Endodermal cell (in vitro differentiated cells): ENCODE measurements around the gene PDK4. TPM values are rescaled to one million over a fixed set of nuclear protein-coding genes. Genes with fewer than 3 reads are reported as not detected.

ENCODE experiments used
- DNase-seq: peaks from one replicate; pipeline ENCODE4 v3.0.0-alpha.2; 2017
- H3K27ac ChIP-seq: 2 replicates; pipeline ENCODE4 v1.5.1; 2013; ENCODE audit warnings: mild to moderate bottlenecking, low read depth, low read length, moderate library complexity
- H3K27me3 ChIP-seq: 2 replicates; pipeline ENCODE4 v1.6.1; 2013; ENCODE audit warnings: mild to moderate bottlenecking, low read length, moderate library complexity; ENCODE audit not compliant: insufficient read depth, control insufficient read depth, poor library complexity, severe bottlenecking
- H3K36me3 ChIP-seq: 2 replicates; pipeline ENCODE4 v1.7.0; 2013; ENCODE audit warnings: mild to moderate bottlenecking, low read length, moderate library complexity; ENCODE audit not compliant: control insufficient read depth, insufficient read depth
- H3K4me1 ChIP-seq: one replicate; pipeline ENCODE4 v1.7.0; 2013; ENCODE audit warnings: low read length; ENCODE audit not compliant: control insufficient read depth, insufficient read depth
- H3K4me3 ChIP-seq: 2 replicates; pipeline ENCODE4 v1.5.1; 2013; ENCODE audit warnings: mild to moderate bottlenecking, low read length, moderate library complexity
- H3K9ac ChIP-seq: 2 replicates; pipeline ENCODE4 v1.6.1; 2013; ENCODE audit warnings: mild to moderate bottlenecking, low read length, moderate library complexity; ENCODE audit not compliant: poor library complexity, severe bottlenecking; ENCODE audit errors: extremely low read depth
- H3K9me3 ChIP-seq: 2 replicates; pipeline ENCODE4 v1.6.1; 2013; ENCODE audit warnings: mild to moderate bottlenecking, low read length, moderate library complexity; ENCODE audit not compliant: control insufficient read depth
- H3K27ac Mint-ChIP-seq: 2 replicates; pipeline ENCODE4 v1.8.0; 2020; ENCODE audit warnings: mixed read lengths
- H3K27me3 Mint-ChIP-seq: 2 replicates; pipeline ENCODE4 v1.8.0; 2021; ENCODE audit warnings: mild to moderate bottlenecking, mixed read lengths; ENCODE audit not compliant: insufficient read depth
- H3K36me3 Mint-ChIP-seq: 2 replicates; pipeline ENCODE4 v1.8.0; 2020; ENCODE audit warnings: low read depth, mixed read lengths
- H3K4me1 Mint-ChIP-seq: 2 replicates; pipeline ENCODE4 v1.8.0; 2020; ENCODE audit warnings: mixed read lengths
- H3K4me3 Mint-ChIP-seq: 2 replicates; pipeline ENCODE4 v1.8.0; 2020; ENCODE audit warnings: mild to moderate bottlenecking, moderate library complexity, mixed read lengths
- H3K9me3 Mint-ChIP-seq: 2 replicates; pipeline ENCODE4 v1.8.0; 2020; ENCODE audit warnings: mild to moderate bottlenecking, mixed read lengths
- WGBS, 2 experiments: methylation state at CpG; one replicate each; pipeline versions ENCODE4 v1.1.5 to v1.1.7; 2013; ENCODE audit warnings: missing lambda C conversion rate in 2 of 2, mixed read lengths in 1 of 2; ENCODE audit not compliant: insufficient coverage in 1 of 2, insufficient read length in 1 of 2; 5-methylcytosine and 5-hydroxymethylcytosine counted together
- total RNA-seq, 2 donors: library from RNA; stranded (reverse); fragmentation: NEBNext Ultra II Directional in 1 of 2; extraction: Animal tissue kit (Norgen Biotek cat#: 25700) in 1 of 2; gene quantifications; 2 replicates in 1 of 2; 3 replicates in 1 of 2; pipeline ENCODE4 v1.2.1, GENCODE V29; 2021
- TF ChIP-seq, protein P1 (sequence below): fragments of 200-600 bp; sonication (generic); conservative IDR thresholded peaks from 2 replicates; pipeline ENCODE4 v1.5.0; 2021; ENCODE audit warnings: antibody characterized with exemption, mild to moderate bottlenecking

Gene PDK4
- total RNA-seq, 2 donors from 2014 or later = 0.42 to 0.73 TPM

DNA sequence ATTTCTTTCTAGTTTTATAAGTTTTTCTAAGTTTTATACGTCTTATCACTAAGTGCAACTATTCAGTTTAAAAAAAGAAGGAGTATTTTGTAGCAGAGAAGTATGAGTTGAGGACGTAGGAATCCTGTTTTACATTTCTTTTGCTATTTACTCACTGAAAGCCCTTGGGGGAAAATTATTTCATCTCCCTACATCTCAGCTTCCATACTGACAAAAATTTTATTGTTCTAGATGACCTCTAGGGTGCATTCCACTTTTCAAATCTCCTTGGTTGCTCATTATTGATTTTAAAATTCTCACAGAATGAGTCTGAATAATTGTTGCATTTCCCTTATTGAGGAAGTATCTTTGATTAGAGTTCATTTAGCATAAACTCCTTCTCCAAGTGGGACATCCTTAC, 14.9 kb upstream of the PDK4 start:
- Mint-ChIP-seq H3K27me3 (peaks cover 15% of the 10 kb centered on the region), H3K4me3 (no peak overlapping the region), H3K4me1 (peaks cover 28% of the 10 kb centered on the region), H3K9me3 (peaks cover 13% of the 10 kb centered on the region), H3K36me3 (no peaks in the 10 kb centered on the region), H3K27ac (no peak overlapping the region)
- TF ChIP-seq, protein P1, sequence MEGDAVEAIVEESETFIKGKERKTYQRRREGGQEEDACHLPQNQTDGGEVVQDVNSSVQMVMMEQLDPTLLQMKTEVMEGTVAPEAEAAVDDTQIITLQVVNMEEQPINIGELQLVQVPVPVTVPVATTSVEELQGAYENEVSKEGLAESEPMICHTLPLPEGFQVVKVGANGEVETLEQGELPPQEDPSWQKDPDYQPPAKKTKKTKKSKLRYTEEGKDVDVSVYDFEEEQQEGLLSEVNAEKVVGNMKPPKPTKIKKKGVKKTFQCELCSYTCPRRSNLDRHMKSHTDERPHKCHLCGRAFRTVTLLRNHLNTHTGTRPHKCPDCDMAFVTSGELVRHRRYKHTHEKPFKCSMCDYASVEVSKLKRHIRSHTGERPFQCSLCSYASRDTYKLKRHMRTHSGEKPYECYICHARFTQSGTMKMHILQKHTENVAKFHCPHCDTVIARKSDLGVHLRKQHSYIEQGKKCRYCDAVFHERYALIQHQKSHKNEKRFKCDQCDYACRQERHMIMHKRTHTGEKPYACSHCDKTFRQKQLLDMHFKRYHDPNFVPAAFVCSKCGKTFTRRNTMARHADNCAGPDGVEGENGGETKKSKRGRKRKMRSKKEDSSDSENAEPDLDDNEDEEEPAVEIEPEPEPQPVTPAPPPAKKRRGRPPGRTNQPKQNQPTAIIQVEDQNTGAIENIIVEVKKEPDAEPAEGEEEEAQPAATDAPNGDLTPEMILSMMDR = no peak
- Histone ChIP-seq H3K4me3 (no peak overlapping the region), H3K27me3 (no peaks in the 10 kb centered on the region), H3K36me3 (no peaks in the 10 kb centered on the region), H3K9ac (no peak overlapping the region), H3K9me3 (no peaks in the 10 kb centered on the region), H3K4me1 (peaks cover 14% of the 10 kb centered on the region), H3K27ac (no peak overlapping the region)
- 80 to 87% methylated on average over 1 to 2 of the region's 2 CpGs for WGBS, 2 experiments
- no peak for DNase-seq

DNA sequence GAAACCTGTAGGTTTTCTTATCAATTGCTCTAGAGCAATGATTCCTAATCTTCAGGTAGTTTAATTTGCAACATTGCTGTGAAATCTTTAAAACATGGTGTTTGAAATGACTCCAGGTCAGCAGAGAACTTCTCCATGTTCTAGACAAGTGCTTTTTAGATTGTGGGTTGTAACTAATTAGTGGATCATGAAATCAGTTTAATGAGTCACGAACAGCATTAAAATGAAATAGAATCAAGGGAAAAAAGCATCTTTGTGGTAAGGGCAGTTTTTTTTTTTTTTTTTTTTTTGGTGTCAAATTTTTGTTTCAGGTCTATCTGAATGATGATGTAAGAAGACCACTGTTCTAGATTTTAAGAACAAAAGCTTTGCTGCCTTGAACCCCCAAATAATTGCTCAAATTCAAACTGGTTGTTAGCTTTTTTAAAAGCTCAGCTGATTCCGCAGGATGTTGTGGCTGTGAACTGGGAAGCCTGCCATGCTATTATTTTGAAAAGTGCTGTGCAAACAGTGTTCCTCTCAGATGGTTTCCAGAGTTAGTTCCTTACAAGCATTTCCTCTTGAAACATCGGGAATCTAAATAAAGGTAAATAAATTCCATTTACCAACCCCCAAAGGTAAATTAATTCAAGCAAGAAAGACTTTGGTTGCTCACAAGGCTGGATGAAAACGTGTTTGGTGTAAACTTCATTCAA, 13.1 kb upstream of the PDK4 start:
- H3K36me3 Mint-ChIP-seq = no peaks in the 10 kb centered on the region
- H3K36me3 ChIP-seq = no peaks in the 10 kb centered on the region
- peaks cover 11% of the 10 kb centered on the region for H3K27me3 Mint-ChIP-seq
- peaks cover 28% of the 10 kb centered on the region for H3K4me1 Mint-ChIP-seq
- no peak for DNase-seq
- no peak overlapping the region for H3K4me3 ChIP-seq
- 69 to 76% methylated on average over 2 to 4 of the region's 4 CpGs for WGBS, 2 experiments
- no peak overlapping the region for H3K9ac ChIP-seq
- peak overlapping the region; percentile 22 for H3K27ac ChIP-seq
- TF ChIP-seq, protein P1 = no peak
- H3K4me1 ChIP-seq = peaks cover 14% of the 10 kb centered on the region
- no peaks in the 10 kb centered on the region for H3K27me3 ChIP-seq
- peak overlapping the region; percentile 37 for H3K4me3 Mint-ChIP-seq
- peaks cover 25% of the 10 kb centered on the region for H3K9me3 Mint-ChIP-seq
- H3K9me3 ChIP-seq = no peaks in the 10 kb centered on the region
- peak overlapping the region; percentile 87 for H3K27ac Mint-ChIP-seq

DNA sequence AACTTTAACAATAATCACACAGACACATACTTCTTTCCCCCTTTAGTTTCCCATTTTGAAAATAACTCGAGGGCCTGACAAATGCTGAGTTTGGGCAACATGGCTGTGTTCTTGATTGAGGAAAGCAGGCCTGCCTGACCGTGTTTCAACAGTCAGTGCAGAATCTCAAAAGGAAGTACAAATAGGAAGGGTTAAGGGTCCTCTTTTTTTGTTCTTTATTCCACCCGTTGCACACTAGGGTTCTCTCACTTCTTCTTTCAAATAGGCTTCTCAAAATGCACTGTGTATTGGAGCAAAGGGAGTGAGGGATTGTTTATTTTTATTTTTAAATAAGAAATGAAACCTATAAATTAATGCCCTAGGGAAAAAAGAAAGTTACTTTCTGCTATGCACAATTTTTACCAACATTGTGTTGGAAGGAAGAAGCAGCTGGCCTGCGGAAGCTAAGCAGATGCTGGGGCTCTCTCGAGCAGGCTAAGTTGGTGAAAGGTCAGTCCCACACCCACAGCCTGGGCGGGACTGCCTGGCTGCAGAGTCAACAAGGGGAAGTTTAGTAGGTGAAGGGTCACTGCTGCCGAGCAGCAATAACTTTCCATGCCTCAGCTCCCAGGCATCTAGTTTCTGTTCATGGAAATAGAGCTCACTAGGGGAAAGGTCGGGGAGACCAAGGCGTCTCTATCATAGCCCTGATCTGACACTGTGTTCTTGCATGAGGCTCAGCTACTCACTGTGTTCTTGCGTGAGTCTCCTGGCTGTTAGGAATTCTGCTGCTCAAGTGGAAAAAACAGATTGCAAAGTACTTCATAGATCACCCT, 12.2 kb upstream of the PDK4 start:
- H3K27me3 Mint-ChIP-seq = peaks cover 9% of the 10 kb centered on the region
- TF ChIP-seq, protein P1 = no peak

More for the DNA sequence above, 12.2 kb upstream of the PDK4 start:
- peak overlapping the region; percentile 37 for H3K4me3 Mint-ChIP-seq
- no peak overlapping the region for H3K9ac ChIP-seq
- peak overlapping the region; percentile 67 for H3K27ac ChIP-seq
- H3K27ac Mint-ChIP-seq = peak overlapping the region; percentile 87
- peaks cover 25% of the 10 kb centered on the region for H3K9me3 Mint-ChIP-seq
- no peaks in the 10 kb centered on the region for H3K36me3 ChIP-seq
- H3K9me3 ChIP-seq = no peaks in the 10 kb centered on the region
- peaks cover 14% of the 10 kb centered on the region for H3K4me1 ChIP-seq
- WGBS, 2 experiments = 30 to 35% methylated on average over 4 to 10 of the region's 10 CpGs
- H3K36me3 Mint-ChIP-seq = no peaks in the 10 kb centered on the region
- H3K4me3 ChIP-seq = peak overlapping the region; percentile 55
- DNase-seq = peak; percentile 87
- peaks cover 28% of the 10 kb centered on the region for H3K4me1 Mint-ChIP-seq
- no peaks in the 10 kb centered on the region for H3K27me3 ChIP-seq
